ENCODE measurements around the gene AHCYL2.

GRCh38 chr7:129262324-129262723 is 37.5 kb downstream of the AHCYL2 start:
- TF ChIP-seq CTCF (IDR thresholded peaks at IDR 0.05): no peak
- TF ChIP-seq POLR2A (IDR thresholded peaks at IDR 0.05): no peak
